ENCODE results near the gene MB21D2. TPM values are rescaled to one million over a fixed set of nuclear protein-coding genes. Genes with fewer than 3 reads are reported as not detected.

The MB21D2 gene
- polyA plus RNA-seq, 1 donor (not counting 4 experiments of a cell fraction or from before 2014, with no cell fraction given) = 9.0 TPM

- H3K4me3 ChIP-seq (ENCODE audit: control insufficient read depth in 2 of 3, extremely low read depth in 1 of 3, insufficient read depth in 2 of 3, low read depth in 1 of 3, low read length in 3 of 3) = peak overlapping the region in 1 of 3 experiments; percentile 12
- peak overlapping the region; percentile 0 for H3K9ac ChIP-seq (ENCODE audit: control insufficient read depth, extremely low read depth, insufficient read depth, low read length)
- FAIRE-seq (peak; percentile 91), DNase-seq (ENCODE audit: low read depth, low spot score) (no peak)
- H3K9me3 ChIP-seq (ENCODE audit: control insufficient read depth, low read depth, low read length) = no peaks in the 10 kb centered on the region
- peak overlapping the region; percentile 63 for H3K4me2 ChIP-seq (ENCODE audit: control insufficient read depth, extremely low read depth, insufficient read depth, low read depth, low read length)
- H3K79me2 ChIP-seq (ENCODE audit: control insufficient read depth, insufficient read depth, low read length) = no peaks in the 10 kb centered on the region
- peaks cover 2% of the 10 kb centered on the region for H3K9me1 ChIP-seq (ENCODE audit: control insufficient read depth, extremely low read depth, insufficient read depth, low read length)
- no peaks in the 10 kb centered on the region for H4K20me1 ChIP-seq (ENCODE audit: control insufficient read depth, extremely low read depth, insufficient read depth, low read length)
- H3K36me3 ChIP-seq (ENCODE audit: control insufficient read depth in 2 of 2, extremely low read depth in 1 of 2, insufficient read depth in 2 of 2, low read length in 2 of 2) = no peaks in the 10 kb centered on the region
- H3K27me3 ChIP-seq (ENCODE audit: control insufficient read depth, extremely low read depth, insufficient read depth, low read length) = no peaks in the 10 kb centered on the region
- dilution Hi-C loops (cut with MboI; ENCODE audit: extremely low pct_ligation_motif_present, low sequenced_read_pairs) = no loop called here
- H2AFZ ChIP-seq (ENCODE audit: control insufficient read depth, low read length) = peak overlapping the region; percentile 52
- peaks cover 16% of the 10 kb centered on the region for H3K4me1 ChIP-seq (ENCODE audit: control insufficient read depth, extremely low read depth, insufficient read depth, low read length)
- peak overlapping the region; percentile 74 for H3K27ac ChIP-seq (ENCODE audit: control insufficient read depth, insufficient read depth, low read length)
- TF ChIP-seq CTCF (optimal IDR thresholded peaks at IDR 0.05 in 1 of 3, IDR thresholded peaks at IDR 0.05 in 1 of 3, conservative IDR thresholded peaks at IDR 0.05 in 1 of 3; ENCODE audit: extremely low read depth in 1 of 3, insufficient read depth in 2 of 3, low read length in 3 of 3) (no peak), EZH2 (IDR thresholded peaks at IDR 0.05; ENCODE audit: low read length) (no peak)
These were observed 39.9 kb upstream of the MB21D2 start for GRCh38 chr3:192957441-192958021.

- no peaks in the 10 kb centered on the region for H3K36me3 ChIP-seq (ENCODE audit: control insufficient read depth in 2 of 2, extremely low read depth in 1 of 2, insufficient read depth in 2 of 2, low read length in 2 of 2)
- TF ChIP-seq CTCF (optimal IDR thresholded peaks at IDR 0.05 in 1 of 3, IDR thresholded peaks at IDR 0.05 in 1 of 3, conservative IDR thresholded peaks at IDR 0.05 in 1 of 3; ENCODE audit: extremely low read depth in 1 of 3, insufficient read depth in 2 of 3, low read length in 3 of 3) (no peak), EZH2 (IDR thresholded peaks at IDR 0.05; ENCODE audit: low read length) (no peak)
- no peaks in the 10 kb centered on the region for H3K79me2 ChIP-seq (ENCODE audit: control insufficient read depth, insufficient read depth, low read length)
- H3K4me3 ChIP-seq (ENCODE audit: control insufficient read depth in 2 of 3, extremely low read depth in 1 of 3, insufficient read depth in 2 of 3, low read depth in 1 of 3, low read length in 3 of 3) = no peak overlapping the region
- H3K9me3 ChIP-seq (ENCODE audit: control insufficient read depth, low read depth, low read length) = no peaks in the 10 kb centered on the region
- DNase-seq (ENCODE audit: low read depth, low spot score) = no peak
- no peak overlapping the region for H3K27ac ChIP-seq (ENCODE audit: control insufficient read depth, insufficient read depth, low read length)
- peaks cover 2% of the 10 kb centered on the region for H3K9me1 ChIP-seq (ENCODE audit: control insufficient read depth, extremely low read depth, insufficient read depth, low read length)
- no peak overlapping the region for H3K4me2 ChIP-seq (ENCODE audit: control insufficient read depth, extremely low read depth, insufficient read depth, low read depth, low read length)
- no peak for FAIRE-seq
- no peak overlapping the region for H2AFZ ChIP-seq (ENCODE audit: control insufficient read depth, low read length)
- no peak overlapping the region for H3K9ac ChIP-seq (ENCODE audit: control insufficient read depth, extremely low read depth, insufficient read depth, low read length)
- no peaks in the 10 kb centered on the region for H3K27me3 ChIP-seq (ENCODE audit: control insufficient read depth, extremely low read depth, insufficient read depth, low read length)
- peaks cover 16% of the 10 kb centered on the region for H3K4me1 ChIP-seq (ENCODE audit: control insufficient read depth, extremely low read depth, insufficient read depth, low read length)
- dilution Hi-C loops (cut with MboI; ENCODE audit: extremely low pct_ligation_motif_present, low sequenced_read_pairs) = no loop called here
- no peaks in the 10 kb centered on the region for H4K20me1 ChIP-seq (ENCODE audit: control insufficient read depth, extremely low read depth, insufficient read depth, low read length)
These were observed 36.3 kb upstream of the MB21D2 start for GRCh38 chr3:192953926-192954325.
